Activated CD4-positive, alpha-beta T cell treated with anti-CD3 and anti-CD28 coated beads, Interleukin-2, amount 50 U/mL, for 16 hours (primary cell): Measurements from ENCODE around the gene GRIK3.

Source experiments
- DNase-seq: peaks from one replicate; pipeline ENCODE4 v3.0.0-alpha.2; 2020

Gene GRIK3

DNA sequence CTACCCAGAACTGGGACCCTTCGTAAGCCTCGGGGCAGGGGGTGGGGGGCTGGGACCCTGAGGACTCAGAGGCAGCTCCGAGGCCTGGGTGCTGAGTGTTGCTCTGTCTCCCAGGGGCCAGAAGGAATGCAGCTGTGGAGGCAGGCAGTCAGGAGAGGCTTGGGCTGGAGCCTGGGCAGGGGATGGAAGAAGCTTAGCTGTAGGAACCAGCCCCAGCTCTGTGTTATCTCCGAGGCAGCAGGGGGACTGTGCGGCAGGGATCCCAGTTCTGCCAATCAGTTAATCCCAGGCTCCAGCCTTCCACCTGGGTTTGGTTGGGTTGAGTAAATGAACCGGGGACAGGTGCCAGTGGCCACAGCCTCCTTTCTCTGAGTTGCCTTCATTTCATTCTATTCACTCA, 8.2 kb upstream of the GRIK3 start:
- DNase-seq, result no peak

DNA sequence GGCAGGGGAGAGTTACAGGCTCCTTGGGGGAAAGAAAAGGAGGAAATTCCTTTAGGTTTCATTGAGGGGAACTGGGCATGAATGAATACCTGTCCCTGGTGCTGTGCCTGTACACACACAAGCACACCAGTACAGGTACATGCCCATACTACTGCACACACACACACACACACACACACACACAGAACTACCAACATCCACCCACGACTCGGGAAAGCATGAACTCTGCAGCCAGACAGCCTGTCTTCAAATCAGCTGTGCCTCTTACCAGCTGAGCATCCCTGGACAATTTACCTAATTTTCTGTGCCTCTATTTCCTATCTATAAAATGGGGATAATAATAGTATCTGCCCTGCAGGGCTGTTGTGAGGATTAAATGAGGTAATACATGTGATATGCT, 7.2 kb upstream of the GRIK3 start:
- no peak for DNase-seq

DNA sequence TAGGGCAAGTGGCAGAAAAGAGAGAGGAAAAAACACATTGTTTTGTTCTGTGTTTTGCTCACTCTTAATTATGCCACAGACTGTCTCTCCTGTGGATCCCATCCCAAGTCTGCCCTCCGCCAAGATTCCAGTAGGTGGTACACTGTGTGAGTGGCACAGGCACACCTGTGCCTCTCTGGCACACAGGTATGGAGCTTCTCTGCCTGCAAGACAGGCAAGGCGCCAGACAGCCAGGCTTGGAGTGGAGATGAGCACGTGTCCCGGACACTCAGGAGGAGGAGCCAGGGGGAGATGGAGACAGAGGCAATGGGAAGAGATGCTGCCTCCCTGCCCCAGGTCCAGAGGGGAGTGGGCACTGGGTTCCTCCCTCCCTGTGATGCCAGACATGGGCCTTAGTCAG, 6.5 kb upstream of the GRIK3 start:
- DNase-seq, result no peak

DNA sequence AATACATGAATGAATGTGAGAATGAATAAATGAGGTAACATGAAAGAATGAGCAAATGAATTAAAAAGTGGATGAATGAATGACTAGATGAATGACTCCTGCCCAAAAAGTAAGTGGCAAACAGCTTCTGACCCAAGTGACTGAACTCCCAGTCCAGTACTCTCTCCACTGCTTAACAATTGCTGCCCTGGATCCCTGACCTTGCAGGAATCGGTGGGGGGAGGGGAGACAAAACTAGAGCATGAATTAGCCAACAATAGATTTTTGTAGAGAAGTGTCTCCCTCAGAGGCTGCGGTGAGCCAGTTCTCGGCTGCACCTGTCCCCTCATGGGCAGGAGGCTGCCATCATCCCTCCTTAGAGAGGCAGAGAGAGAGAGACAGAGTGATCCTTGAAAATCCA, 5.9 kb upstream of the GRIK3 start:
- DNase-seq, result no peak

DNA sequence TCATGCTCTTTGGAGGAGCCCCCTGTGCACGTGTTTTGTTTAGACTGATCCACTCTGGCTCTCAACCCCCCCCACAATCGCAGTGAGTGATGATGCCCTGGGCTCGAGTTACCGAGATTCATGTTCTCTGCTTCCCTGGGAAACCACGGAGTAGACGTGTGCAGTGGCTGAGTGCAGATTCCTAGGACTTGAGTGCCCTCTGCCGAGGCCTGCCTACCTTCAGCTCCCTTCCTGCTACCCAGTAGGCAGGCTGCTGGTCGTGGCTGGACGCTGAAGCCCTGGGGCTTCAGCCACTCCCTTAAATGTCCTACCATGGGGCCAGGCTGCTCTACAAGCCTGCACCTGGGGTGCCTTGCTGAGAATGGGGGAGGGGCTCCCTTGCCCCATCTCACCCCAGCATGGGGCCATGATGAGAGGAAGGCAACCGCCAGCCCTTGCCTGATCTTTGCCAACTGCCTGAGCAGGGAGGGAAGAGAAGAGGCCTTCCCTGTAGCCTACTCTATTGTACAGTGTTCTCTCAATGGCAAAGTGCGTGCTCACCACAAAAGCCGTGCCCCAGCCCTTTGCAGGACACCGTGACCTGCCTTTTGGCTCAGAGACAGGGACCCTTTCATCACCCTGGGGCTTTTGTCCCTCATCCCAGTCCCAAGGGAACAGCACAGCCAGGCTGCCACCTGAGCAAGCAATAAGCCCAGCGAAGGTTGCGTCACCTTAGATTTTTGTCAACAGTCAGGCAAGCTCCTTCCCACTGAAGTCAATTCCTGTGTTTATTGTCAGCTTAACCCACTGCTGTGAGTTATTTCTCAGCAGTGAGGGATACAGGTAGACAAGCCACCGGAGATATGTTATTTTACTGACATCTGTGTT, 4.1 kb upstream of the GRIK3 start:
- DNase-seq, result no peak

DNA sequence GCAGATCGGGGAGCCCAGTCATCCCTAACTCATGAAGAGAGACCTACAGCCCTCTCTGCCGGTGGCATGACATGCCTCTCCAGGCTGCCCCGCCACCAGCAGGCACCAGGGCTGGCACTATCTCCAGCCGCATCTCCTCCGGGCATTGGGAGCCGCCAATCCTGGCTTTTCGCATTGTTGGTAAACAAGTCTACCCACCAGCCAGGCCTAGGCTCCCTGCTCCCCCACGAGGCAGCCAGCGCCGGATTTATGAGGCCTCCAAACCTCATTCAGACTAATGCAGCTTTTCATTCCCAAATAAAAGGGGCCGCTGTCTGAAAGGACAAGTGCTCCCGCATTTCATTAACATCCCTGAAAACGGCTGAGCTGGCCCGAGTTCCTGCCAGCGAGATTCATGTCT, 3.4 kb upstream of the GRIK3 start:
- no peak for DNase-seq

DNA sequence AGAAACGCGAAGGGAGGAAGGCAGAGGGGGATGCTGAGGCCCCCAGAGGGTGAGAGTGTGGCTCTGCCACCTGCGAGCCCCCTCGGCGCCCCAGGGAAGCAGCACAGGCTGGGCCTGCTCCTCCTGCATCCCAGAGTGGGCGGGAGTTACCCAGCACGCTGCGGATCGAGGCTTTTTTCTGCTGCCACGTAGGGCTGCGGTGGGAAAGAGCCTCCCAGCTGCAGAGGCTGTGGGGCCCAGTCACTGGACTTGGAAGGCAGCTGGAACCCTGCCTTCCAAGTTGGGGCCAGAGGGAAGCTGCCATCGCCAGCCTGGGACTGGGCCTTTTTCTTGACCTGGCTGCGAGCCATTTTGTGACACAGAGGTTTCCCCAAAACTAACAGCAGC, 2.3 kb upstream of the GRIK3 start:
- DNase-seq, result no peak

DNA sequence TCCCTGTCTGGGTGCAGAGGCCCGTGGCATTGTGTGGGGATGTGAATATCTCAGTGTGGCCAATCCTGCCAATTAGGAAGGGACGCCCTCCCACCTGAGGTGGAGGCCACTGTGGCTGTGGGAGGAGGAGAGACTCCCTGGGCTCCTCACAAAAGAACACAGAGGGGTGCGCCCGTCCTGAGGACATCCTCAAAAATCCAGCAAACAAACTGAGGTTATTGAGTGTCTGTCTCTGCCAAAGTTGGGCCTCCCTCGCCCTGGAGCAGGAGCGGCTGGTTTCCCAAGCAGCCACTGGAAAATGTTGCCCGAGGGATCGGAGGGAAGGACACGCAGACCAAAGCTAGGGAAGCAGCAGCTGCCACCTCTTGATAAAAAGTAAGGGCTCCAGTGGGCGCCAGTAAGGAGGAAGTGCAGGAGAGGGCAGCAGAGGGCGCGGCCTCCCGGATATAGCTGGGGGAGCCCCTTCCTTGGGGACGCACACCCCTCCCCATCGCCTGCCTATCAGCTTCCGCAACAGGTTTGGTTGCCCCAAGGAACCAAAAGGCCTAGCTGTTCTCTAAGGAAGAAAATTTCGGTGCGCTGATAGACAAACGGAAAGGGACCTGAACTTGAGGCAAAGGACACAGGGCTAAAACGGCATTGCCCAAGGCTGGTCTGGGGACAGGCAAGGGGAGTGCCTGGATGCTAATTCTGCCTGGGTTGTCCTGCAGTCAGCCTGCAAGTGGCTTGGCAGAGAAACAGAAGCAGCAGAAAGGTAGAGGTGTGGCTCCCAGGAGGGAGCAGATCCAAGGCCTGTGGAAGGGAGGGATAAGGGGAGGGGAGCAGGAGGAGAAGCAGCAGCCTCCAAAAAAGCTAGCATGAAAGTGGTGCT, 1.7 kb upstream of the GRIK3 start:
- peak; percentile 1 for DNase-seq

DNA sequence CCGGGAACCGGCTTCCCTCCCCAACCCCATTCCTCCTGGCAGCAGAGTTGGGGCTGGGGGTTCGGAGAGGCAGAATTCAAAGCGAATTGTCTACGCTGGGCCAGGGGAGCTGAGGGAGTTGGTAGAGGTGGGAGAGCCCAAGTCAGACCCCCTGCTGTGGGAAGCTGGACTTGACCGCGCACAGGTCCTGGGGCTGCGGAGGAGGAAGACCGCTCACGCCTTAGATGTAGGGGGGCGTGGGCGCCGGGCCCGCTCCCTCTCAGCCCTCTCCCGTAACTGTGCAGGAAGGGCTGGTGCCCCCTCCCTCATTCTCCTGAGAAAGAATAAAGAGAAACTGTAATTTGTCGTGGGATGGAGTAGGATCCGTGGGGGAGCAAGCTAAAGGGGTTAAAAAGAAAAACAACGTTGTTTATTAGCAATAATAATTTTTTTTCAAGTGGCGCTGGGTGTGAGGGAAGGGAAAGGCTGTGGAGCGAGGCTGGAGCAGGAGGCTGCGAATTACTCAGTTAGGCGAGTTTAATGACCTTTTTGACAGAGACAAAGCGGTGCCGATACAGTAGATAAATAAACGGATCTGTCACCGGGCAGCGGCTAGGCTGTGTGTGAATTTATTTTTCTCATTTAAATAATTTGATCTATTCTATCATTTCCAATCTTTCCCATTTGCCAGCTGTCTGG, 838 bp upstream of the GRIK3 start:
- no peak for DNase-seq

DNA sequence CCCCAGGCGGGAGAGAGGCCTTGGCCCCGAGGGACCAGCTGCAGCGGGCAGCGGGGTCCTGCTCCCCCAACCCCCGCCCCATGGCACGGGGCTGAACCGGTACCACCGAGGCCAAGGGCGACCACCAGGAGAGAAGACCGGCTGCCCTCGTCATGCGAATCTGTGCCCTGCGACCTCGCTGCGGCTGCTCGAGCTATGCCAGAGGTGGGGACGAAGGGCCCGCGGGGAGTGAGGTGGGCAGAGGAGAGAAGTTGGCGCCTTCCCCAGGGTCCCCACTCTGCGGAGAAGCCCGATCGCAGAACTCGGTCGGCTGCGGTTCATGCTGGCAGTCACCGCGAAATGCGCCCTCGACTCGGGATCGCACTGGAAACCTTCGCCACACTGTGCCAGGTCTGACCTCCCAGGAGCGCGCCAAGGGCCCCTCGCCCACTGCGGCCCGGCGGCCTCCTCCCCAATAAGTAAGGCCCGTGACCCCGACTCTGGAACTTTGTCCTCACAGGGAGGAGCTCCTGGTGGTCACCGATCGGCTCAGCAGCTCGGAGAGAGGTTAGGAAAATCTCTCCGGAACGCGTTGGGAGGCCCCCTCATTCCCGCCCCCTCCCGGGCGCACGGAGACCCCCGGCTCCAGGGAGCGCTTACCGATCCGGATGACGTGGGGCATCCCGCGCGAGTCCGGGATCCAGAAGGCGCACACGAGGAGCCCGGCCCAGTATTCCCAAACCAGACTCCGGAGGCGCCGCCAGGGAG, 787 bp downstream of the GRIK3 start:
- no peak for DNase-seq

DNA sequence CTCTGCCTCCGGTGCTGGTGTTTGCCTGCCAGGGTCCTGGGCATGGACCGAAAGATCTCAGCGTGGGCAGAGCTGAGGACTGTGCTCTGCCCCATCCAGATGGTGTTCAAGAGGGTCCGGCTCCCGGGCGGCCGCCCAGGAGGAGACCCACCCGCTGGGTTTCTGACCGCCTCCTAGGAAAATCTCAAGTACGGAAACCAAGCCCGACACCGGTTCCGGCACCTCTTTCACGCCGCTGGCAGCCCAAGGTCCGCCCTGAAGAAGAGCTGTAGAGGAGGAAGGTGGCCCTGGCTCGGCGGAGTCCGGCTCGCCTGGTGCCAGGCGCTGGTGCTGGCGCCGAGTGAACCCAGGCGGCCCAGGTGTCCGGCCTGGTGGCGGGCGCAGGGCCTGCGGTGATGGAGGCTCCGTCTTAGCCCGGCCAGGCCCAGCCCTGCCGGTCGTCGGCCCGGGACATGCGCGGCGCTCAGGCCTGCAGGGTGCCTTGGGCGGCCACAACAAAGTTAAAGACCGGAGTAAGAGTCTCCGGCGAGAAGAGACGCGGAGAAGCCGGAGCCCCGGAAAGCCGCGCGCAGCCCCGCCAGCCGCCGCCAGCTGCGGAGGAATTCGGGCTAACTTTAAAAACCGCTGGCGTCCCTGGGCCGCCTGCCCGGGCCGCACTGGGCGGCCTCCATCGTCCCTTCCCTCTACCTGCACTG, 1.5 kb downstream of the GRIK3 start:
- DNase-seq, result no peak

DNA sequence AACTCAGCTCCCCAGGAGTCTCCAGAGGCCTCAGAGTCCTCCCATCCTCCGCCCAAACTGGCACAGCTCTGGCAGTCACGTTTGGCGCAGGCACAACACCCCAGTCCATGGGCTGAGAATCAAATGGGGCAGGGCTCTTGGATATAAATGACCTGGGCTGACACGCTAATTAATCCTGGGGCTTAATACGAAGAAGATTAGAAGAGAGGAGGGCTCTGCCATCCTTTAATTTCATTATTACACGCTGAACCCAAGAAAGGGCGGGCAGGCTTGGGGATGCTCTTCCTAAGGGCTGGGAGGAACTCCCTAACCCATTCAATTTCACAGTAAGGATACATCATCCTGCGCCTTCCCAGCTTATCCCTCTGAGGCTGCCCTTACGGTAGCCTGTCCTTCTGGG, 2.4 kb downstream of the GRIK3 start:
- no peak for DNase-seq

DNA sequence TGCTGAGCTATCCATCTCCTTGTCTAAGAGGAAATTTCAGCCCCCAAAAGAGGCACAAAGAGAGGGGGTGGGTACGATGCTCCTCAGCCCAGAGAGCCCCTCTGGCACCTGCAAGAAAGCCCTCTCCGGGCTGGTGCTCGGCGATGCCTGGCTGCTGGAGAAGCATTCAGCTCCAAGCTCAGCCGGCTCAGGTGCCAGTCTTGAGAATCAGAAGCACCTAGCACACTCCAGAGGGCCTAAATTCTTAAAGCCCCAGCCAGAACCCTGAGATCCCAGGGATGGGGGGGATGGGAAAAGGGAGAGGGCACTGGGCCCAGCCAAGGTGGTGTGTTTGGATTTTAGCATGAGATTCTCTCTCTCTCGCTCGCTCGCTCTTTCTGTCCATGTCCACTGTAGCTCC, 2.9 kb downstream of the GRIK3 start:
- no peak for DNase-seq

DNA sequence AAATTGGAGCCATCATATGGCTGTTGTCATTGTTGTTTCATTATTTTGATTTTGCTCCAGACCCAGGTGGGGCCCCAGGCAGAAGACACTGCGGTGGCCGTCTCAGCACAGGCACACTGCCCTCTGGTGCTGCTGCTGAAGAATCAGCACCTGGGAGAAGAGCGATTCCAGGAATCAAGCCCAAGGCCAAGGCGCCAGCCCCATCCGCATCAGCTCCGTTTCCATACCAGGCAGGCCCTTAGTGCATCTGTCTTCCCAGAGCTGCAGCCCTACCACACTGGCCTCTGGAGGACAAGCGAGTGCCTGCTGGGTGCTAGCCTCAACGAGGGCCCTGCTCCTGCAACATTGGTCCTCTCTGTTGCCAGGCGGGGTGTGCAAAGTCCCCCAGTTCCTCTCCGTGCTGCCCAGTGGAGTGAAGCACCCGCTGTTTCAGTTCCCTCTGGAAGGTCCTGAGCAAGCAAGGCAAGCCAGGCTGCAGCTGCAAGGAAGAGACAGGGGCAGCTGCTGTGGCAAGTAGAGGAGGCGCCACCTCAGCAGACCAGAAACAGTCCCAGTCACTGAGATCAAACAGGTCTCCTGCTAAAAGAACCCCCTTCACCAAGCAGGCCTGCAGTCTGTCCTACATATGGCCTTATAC, 5.2 kb downstream of the GRIK3 start:
- DNase-seq, result no peak

DNA sequence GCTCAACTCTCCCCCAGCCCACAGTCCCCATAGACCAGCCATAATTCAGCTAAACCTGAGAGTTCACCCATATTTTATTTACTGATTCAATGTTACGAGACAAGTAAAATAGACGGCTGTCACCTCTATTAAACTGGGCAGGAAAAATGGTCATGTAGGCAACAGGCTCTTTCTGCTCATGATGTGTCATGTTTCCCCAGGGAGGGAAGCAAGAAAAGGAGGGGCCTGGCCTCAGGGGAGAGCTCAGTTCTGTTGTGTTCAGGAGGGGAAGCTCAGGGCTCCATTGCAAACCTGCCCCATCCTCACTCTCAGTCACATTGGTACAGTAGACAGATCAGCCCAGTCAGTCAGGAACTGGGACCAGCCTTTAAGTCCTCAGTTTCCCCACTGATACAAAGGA, 12.8 kb downstream of the GRIK3 start:
- DNase-seq, result no peak

DNA sequence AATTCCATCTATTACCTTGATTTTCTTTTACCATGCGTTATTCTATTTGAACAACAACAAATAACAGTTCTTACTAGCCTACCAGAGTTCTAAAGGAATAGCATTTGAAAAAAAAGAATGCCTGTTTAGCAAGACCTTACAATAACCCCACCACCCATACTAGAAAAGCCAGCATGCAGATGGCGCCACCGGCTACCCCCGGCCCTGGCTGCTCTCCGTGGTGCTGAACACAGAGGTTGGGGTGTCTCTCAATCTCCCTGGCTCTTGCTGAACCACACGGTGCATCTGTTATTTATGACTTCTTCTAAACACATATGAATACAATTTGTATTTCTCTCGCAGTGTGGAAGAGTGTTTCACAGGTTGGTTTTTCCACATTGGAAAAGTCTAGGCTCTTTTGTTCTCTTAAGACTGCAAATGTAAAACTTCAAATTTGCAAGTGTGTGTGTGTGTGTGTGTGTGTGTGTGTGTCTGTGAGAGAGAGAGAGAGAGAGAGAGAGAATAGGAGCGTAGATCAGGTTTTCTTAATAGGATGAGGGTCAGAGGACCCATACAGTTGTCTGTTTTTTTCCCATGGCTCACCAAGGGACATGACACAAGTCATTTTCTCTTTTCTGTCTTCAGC, 13.6 kb downstream of the GRIK3 start:
- peak; percentile 6 for DNase-seq

DNA sequence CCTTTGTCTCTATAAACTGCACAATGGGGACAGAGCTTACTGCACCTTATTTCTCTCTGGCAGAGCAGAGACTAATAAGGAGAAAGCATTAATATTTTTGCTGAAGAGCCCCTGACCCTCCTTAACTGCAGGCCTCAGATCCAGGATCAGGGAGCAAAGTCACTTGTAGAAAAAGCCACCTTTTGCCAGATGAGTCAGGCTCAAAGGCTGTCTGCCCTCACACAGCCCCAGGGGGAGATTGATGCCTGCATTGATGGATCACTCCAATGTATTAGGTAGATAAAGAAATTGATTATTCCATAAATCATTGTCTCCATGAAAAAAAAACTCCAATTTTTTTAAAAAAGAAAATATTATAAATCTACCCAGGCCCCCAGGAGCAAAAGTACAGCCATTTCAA, 15.8 kb downstream of the GRIK3 start:
- DNase-seq, result no peak

DNA sequence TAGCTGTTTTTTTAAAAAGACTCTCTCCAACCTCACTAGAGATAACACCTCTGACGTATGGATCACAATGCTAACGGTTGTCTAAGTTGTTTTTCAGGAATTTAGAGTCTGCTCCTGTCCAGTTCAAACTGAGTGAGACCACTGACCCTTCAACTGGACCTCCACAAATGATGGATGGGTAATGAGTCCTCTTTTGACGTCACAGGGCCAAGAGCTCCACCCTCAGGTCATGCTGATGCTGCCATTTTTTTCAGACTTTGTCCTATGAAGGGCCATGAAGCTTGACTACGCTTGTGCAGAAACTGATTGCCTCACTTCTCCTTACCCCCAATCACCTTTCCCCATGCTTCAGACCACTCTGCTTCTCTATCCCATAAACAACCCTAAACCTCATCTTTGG, 16.6 kb downstream of the GRIK3 start:
- DNase-seq, result no peak

DNA sequence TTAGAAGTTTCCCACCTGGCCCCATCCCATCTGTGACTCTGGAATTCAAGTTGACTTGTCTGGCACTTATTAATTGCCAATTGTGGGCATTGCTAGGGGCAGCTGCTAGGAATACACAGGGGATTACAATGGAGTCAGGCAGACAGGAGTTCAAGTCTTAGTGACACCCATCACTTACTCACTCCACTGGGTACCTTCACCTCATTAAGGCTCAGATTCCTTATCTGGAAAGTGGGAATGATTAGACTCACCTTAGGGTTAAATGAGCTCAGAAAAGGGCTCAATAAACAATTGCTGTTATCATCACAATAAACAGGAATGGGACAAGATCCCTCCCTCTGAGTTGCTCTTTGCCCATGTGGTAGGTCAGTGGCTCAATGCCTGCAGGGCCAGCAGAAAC, 18.2 kb downstream of the GRIK3 start:
- no peak for DNase-seq

DNA sequence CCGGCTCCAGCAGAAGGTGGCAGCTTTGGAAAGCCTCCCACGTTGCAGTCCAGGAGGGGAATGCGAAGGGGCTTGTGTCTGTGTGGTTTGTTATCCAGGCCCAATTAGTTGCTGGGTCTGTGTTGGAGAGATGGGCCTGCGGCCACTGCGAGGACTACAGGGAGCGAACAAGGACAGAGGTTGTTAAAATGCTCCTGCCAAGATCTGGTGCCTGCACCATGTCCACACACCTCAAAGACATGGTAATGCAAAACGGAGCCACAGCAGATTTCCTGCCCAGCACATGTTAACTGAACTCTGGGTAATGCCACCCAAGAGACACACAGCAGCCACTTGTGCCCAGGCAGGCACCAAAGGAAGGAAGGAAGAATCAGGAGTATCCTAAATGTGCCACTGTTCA, 18.6 kb downstream of the GRIK3 start:
- no peak for DNase-seq

DNA sequence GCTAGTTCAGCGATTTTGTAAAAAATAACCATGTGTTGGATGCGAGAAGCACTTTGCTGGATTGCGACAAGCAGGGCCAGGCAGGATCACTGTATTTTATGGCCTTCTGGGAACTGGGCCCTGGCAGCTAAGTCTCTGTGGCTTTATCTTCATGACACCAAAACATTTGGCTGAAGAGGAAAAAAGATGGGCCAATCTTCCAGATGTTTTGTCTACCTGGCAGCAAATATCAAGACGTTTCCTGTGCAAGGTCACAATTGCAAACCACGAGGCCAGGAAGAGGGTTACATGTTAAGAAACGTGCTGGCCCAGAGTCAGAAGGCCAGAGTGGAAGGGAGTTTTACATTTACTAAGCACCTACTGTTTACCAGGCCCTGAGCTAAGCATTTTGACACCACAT, 22.1 kb downstream of the GRIK3 start:
- DNase-seq, result no peak
